Sciatic nerve (tissue), 1 donor: ENCODE measurements around the gene GPHA2. TPM values are rescaled to one million over a fixed set of nuclear protein-coding genes. Genes with fewer than 3 reads are reported as not detected.

Experiments
- microRNA-seq: library from miRNA; unstranded; fragments of <30 nt; microRNA quantifications from one replicate; pipeline ENCODE4 v1.2.0, GENCODE V29; 2020
- total RNA-seq: library from RNA; stranded (reverse); fragmentation: NEBNext Ultra II Directional; extraction: Animal tissue kit (Norgen Biotek cat#: 25700); gene quantifications from one replicate; pipeline ENCODE4 v1.2.1, GENCODE V29; 2021
- donor health status: DM: no; HTN: no; CAD: no.

The GPHA2 gene
- total RNA-seq, 1 donor from 2014 or later = not detected

Small RNAs within 50 kb of the gene (microRNA-seq; reads per million reads assigned to microRNA genes)
- gene MIR6749 = not detected
- not detected for gene MIR6750

Other genes with a start within 250 kb of the GPHA2 start
- gene NRXN2, start 212.7 kb downstream of the GPHA2 start, total RNA-seq = 13.7 TPM
- 39.7 TPM for gene RASGRP2, start 191.8 kb downstream of the GPHA2 start, total RNA-seq
- gene PYGM, start 175.9 kb downstream of the GPHA2 start, total RNA-seq = 8.1 TPM
- 366 TPM for gene SF1, start 157.4 kb downstream of the GPHA2 start, total RNA-seq
- gene MAP4K2, start 132.7 kb downstream of the GPHA2 start, total RNA-seq = 18.0 TPM
- gene MEN1, start 125.3 kb downstream of the GPHA2 start, total RNA-seq = 17.7 TPM
- gene CDC42BPG, start 91.2 kb downstream of the GPHA2 start, total RNA-seq = 0.58 TPM
- 64.5 TPM for gene EHD1, start 57.3 kb downstream of the GPHA2 start, total RNA-seq
- 28.0 TPM for gene ATG2A, start 18.7 kb downstream of the GPHA2 start, total RNA-seq
- 21.1 TPM for gene PPP2R5B, start 11.2 kb downstream of the GPHA2 start, total RNA-seq
- not detected for gene MAJIN, start 36.2 kb upstream of the GPHA2 start, total RNA-seq
- gene BATF2, start 61.1 kb upstream of the GPHA2 start, total RNA-seq = 2.9 TPM
- 130 TPM for gene ARL2, start 78.3 kb upstream of the GPHA2 start, total RNA-seq
- gene SNX15, start 91.5 kb upstream of the GPHA2 start, total RNA-seq = 34.4 TPM
- gene SAC3D1, start 105.3 kb upstream of the GPHA2 start, total RNA-seq = 4.9 TPM
- 14.7 TPM for gene NAALADL1, start 122.7 kb upstream of the GPHA2 start, total RNA-seq
- gene CDCA5, start 148.1 kb upstream of the GPHA2 start, total RNA-seq = 0.71 TPM
- gene ZFPL1, start 148.3 kb upstream of the GPHA2 start, total RNA-seq = 32.9 TPM
- gene VPS51, start 160.3 kb upstream of the GPHA2 start, total RNA-seq = 115 TPM
- gene TM7SF2, start 176.0 kb upstream of the GPHA2 start, total RNA-seq = 18.2 TPM
- gene ZNHIT2, start 181.8 kb upstream of the GPHA2 start, total RNA-seq = 6.8 TPM
- 722 TPM for gene FAU, start 186.2 kb upstream of the GPHA2 start, total RNA-seq
- 32.1 TPM for gene MRPL49, start 186.4 kb upstream of the GPHA2 start, total RNA-seq
- 75.9 TPM for gene SYVN1, start 198.6 kb upstream of the GPHA2 start, total RNA-seq
- gene SPDYC, start 234.3 kb upstream of the GPHA2 start, total RNA-seq = not detected
- 125 TPM for gene CAPN1, start 246.0 kb upstream of the GPHA2 start, total RNA-seq